BE2C (cell line): ENCODE measurements around the gene MAGEA9B.
"Not testable (repeated sequence)": the region's sequence is repeated elsewhere in the genome, so short reads cannot be mapped to it uniquely, and the experiment has no call there.

Experiments
- DNase-seq: peaks from one replicate; pipeline ENCODE4 v3.0.0-alpha.2; 2020
- H3K27me3 ChIP-seq: fragments of 250-450 bp; sonication (Bioruptor Pico); 2 replicates; pipeline ENCODE4 v1.5.1; 2020; ENCODE audit warnings: mild to moderate bottlenecking
- H3K36me3 ChIP-seq: fragments of 250-450 bp; sonication (Bioruptor Pico); 2 replicates; pipeline ENCODE4 v1.5.1; 2020; ENCODE audit warnings: mild to moderate bottlenecking
- H3K4me1 ChIP-seq: fragments of 250-450 bp; sonication (Bioruptor Pico); 2 replicates; pipeline ENCODE4 v1.5.1; 2020
- H3K4me3 ChIP-seq: 2 replicates; pipeline ENCODE4 v1.5.1; 2011; ENCODE audit warnings: low read depth, low read length
- H3K9me3 ChIP-seq: fragments of 250-450 bp; sonication (Bioruptor Pico); 2 replicates; pipeline ENCODE4 v1.5.1; 2020

Gene MAGEA9B

GRCh38 chrX:149532868-149533267 lies 54.4 kb downstream of the MAGEA9B start:
- not testable (repeated sequence) for DNase-seq, H3K4me3 ChIP-seq, H3K27me3 ChIP-seq, H3K36me3 ChIP-seq, H3K9me3 ChIP-seq, H3K4me1 ChIP-seq
